ENCODE data around the gene TUBA1C.

GRCh38 chr12:49233842-49234526 lies 30.9 kb upstream of the TUBA1C start:
- TF ChIP-seq CTCF (IDR thresholded peaks at IDR 0.05) = peak in 1 of 5 experiments; percentile 61
- TF ChIP-seq POLR2A (IDR thresholded peaks at IDR 0.05) = no peak
- peak in 1 of 3 donors; percentile 35 for TF ChIP-seq POLR2AphosphoS5 (IDR thresholded peaks at IDR 0.05)
- TF ChIP-seq EP300 (IDR thresholded peaks at IDR 0.05; ENCODE audit: low read depth) = no peak
